Measurements from ENCODE around the gene TBC1D5.
"Not testable (repeated sequence)": the region's sequence is repeated elsewhere in the genome, so short reads cannot be mapped to it uniquely, and the experiment has no call there.

TBC1D5 gene

DNA sequence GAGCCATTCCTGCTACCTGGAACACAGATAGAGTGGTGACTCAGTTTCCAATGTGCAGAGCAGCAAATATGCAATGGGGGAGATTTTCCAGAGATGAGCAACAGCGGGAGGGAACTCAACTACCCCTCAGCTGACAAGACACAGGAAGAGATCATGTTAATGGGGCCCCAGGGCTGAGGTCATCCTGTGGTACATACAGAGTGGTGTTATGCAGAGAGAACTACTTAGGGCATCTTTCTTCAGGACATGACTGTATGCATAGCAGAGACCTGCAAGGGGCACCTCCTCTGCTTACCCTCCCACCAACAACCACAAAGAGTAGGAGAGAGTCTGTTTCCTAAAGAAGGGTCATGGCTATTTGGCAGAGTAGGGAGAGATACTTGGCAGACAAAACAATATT is 6.8 kb upstream of the TBC1D5 start:
- DNase-seq (ENCODE audit: low read depth in 2 of 2), result no peak

DNA sequence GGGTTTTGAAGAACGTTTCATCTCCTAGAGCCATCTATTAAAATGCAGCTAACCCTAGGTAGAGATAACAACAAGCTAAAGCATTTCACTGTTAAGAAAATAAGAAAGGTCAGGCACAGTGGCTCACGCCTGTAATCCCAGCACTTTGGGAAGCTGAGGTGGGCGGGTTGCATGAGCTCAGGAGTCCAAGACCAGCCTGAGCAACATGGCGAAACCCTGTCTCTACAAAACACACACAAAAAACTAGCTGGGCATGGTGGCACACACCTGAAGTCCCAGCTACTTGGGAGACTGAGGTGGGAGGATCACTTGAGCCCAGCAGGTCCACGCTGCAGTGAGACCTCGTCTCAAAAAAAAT is 5.4 kb upstream of the TBC1D5 start:
- no peak for DNase-seq (ENCODE audit: low read depth in 2 of 2)

DNA sequence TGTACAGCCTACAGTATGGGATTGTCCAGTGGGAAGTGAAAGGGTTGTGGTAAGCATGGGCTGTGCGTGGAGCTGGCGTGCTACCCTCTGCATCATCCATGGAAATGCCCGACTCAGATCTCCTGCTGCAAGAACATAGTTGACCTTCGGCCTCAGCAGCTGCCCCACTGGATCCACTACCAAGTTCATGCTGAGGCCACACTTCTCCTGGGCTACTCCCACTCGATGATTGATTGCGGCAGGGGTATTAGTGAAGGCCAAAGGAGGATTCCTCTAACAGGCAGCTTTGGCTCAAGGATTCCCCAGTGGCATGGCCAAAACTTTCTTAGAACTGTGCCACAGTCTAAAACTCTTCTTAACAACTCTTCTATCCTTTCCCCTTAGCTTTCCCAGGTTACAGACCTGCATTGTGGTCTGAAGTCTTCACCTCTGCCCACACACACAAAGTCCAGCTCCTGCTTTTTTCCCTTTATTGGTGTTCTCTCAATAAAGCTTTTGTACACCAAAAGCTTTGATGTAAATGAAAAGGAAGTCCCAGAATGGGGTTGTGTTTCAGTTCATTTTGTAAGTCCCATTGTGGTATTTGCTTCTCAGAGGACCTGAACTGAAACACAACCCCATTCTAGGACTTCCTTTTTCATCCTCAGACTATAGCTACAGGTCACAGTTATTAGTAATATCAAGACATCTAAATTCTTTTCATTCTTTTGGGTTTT is 4.9 kb upstream of the TBC1D5 start:
- no peak for DNase-seq (ENCODE audit: low read depth in 2 of 2)

- no peak for DNase-seq (ENCODE audit: low read depth in 2 of 2)
These were observed 3.5 kb upstream of the TBC1D5 start for GRCh38 chr3:17745894-17746293.

DNA sequence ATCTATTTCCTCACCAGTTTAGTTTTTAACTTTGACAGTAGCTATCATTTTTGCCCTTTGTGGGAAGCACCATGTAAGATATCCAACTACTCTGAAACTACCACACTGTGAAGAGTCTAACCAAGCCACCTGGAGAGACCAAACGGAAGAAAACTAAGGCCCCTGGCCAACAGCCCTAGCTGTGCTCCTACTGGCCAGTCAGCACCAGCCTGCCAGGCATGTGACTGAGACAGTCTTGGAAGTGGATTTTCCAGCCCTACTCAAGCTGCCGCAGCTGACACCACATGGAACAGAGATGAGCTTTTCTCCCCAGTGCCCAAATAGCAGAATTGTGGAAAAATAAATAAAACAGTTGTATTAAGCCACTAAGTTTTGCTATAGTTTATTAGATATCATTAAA is 2.9 kb upstream of the TBC1D5 start:
- no peak for DNase-seq (ENCODE audit: low read depth in 2 of 2)

DNA sequence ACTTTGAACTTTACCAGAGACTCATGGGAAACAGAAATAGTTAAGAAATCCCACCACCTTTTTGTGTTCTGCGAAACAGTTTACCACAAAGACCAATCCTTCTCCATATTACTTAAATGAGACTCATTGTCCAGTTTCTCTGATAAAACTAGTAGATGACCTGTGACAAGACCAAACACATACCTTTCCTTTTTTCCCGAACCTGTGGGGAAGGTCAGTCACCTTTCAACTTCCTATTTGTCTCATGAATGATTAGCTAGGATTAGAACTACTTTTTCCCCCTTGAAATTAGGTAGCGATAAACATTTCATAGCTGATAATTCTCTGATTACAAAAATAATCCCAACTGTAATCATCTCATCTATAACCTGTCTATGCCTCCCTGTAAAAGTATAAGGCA is 2.3 kb upstream of the TBC1D5 start:
- no peak for DNase-seq (ENCODE audit: low read depth in 2 of 2)

DNA sequence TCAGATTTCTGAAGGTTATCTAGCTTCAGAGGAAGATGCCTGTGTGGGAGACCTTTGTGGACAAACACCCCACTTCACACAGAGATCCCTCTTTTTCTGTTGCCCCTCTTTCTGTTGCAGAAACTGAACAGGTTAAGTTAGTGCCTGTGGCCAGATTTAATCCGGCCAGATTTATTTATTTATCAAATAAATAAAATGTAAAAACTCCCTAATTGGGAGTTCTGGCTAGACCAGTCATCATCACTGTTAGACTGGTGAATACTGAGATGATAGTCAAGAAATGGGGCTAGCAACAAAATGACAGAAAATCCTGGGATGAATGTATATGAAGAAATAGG is 1.2 kb upstream of the TBC1D5 start:
- DNase-seq (ENCODE audit: low read depth in 2 of 2), result no peak

GRCh38 chr3:17742880-17743657 is 638 bp upstream of the TBC1D5 start:
- DNase-seq (ENCODE audit: low read depth in 2 of 2), result no peak

GRCh38 chr3:17741621-17742101 is 770 bp downstream of the TBC1D5 start:
- no peak for DNase-seq (ENCODE audit: low read depth in 2 of 2)

DNA sequence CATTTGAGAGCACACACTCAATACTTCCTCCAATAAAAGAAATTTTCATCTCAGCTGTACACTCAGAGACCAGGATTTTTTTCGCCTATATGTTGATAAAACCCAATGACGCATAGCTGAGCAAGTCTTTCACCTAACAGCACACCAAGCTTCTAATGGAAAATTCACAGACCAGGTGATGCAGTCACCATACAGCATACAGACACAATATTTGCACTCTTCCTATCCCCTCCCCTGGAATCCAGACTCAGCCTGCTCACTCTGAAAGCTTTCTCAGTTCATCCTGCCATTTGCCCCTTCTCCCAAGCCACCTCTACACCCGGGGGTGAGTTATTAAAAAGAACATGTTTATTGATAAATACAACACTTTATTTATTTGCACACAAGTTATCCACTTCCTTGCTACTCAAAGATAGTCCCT is 1.7 kb downstream of the TBC1D5 start:
- DNase-seq (ENCODE audit: low read depth in 2 of 2), result no peak

DNA sequence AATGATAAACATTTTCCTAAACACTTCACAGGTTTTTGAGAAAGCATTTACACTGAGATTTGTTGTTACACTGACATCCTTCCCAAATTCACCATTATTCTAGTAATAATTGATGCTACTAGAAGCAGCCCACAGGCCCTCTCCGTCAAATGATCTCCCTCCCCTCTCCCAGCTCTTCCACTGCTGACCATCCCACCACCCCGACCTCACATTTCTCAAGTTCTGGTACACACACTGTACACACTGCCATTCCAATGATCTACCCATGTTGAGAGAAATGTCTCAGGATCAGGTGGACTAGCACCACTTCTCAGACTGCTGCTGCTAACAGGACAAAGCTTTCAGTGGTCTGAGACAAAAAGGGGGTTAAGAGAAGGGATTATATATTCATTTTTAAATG is 3.5 kb downstream of the TBC1D5 start:
- DNase-seq (ENCODE audit: low read depth in 2 of 2), result no peak

GRCh38 chr3:17738219-17738618 is 4.2 kb downstream of the TBC1D5 start:
- DNase-seq (ENCODE audit: low read depth in 2 of 2), result no peak

DNA sequence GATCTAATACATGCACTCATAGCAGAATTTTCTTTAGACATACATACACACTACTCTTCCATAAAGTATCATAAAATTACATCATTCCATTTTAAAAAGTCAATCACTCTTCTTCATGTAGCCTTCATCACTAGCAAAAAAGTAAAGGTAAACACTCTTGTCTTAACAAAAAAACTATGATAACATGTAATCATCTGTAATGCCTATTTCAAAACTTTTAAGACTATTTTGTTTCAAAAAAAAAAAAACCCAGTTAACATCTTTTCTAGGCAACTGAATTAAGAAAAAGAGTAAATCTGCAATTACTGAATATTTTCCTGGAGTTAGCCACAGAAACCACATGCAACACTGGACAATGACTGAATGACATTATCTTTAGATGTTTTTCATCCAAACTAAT is 4.8 kb downstream of the TBC1D5 start:
- DNase-seq (ENCODE audit: low read depth in 2 of 2), result no peak

DNA sequence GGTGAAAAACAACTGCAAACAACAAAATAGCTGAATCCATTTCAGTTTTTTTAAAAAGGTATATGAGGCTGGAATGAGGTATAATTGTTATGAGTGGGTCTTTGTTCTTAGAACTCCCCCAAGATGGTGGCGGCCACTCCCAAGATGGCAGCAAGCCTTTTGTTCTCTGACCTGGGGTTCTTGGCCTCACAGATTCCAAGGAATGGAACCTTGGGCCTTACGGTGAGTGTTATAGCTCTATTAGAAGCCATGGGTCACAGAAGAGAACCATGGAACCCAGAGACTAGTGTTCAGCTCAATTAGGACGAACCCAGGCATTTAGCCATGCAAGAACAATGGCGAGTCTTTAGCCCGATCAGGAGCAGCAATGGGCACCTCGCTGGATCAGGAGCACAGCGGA is 7.1 kb downstream of the TBC1D5 start:
- DNase-seq (ENCODE audit: low read depth in 2 of 2), result not testable (repeated sequence)

- no peak for DNase-seq (ENCODE audit: low read depth in 2 of 2)
These were observed 8.7 kb downstream of the TBC1D5 start for GRCh38 chr3:17733768-17734167.

DNA sequence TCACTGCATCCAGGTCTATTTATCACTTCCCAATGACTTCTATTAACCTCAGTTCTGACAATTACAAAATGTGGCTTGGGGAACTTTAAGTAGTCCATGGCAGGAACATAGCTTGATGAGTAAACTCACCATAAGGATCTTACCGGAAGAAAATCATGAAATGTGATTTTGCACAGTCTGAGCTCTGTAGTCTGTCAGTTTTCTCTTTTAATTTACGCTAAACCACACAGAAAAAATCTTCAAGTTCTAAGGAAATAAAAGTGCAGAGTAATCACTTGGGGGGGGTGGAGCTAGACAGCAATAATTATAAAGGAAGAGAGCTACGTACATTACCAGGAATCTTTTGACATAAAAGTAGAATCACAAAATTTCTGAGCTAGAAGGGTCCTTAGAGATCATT is 9.2 kb downstream of the TBC1D5 start:
- DNase-seq (ENCODE audit: low read depth in 2 of 2), result no peak

DNA sequence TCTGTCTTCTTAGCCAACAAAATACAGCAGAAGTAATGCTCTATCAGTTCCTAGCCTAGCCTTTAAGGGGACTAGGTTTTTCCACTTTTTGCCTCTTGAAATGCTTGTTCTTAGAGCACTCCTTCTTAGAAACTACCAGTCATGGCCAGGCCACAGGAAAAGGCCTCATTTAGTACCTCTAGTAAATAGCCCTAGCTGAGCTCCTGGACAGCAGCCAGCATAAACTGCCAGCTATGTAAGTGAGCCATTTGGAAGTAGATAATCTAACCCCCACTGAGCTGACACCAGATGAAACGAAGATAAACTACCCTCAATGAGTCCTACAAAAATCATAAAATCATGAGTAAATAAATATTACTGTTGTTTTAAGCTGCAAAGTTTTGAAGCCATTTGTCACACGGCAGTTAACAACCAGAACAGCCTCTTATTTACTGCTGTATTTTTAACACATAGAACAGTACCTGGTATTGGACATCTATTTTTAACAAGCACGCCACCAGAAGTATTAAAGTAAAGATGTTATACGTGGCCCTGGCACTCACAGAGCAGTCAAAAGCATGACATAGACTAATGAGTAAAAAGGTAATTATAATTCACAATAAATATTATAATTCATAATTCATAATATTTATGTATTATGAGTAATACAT is 12.0 kb downstream of the TBC1D5 start:
- no peak for DNase-seq (ENCODE audit: low read depth in 2 of 2)

- DNase-seq (ENCODE audit: low read depth in 2 of 2), result no peak
These were observed 16.1 kb downstream of the TBC1D5 start for GRCh38 chr3:17726313-17726712.

DNA sequence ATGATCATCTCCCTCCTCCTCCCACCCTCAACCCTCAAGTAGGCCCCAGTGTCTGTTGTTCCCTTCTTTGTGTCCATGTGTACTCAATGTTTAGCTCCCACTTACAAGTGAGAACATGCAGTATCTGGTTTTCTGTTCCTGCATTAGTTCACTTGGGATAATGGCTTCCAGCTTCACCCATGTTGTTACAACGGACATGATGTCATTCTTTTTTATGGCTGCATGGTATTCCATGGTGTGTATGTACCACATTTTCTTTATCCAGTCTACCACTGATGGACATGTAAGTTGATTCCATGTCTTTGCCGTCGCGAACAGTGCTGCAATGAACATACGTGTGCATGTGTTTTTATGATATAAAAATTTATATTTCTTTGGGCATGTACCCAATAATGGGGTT is 16.6 kb downstream of the TBC1D5 start:
- not testable (repeated sequence) for DNase-seq (ENCODE audit: low read depth in 2 of 2)

GRCh38 chr3:17724948-17725347 is 17.5 kb downstream of the TBC1D5 start:
- DNase-seq (ENCODE audit: low read depth in 2 of 2), result no peak

GRCh38 chr3:17724122-17724521 is 18.3 kb downstream of the TBC1D5 start:
- DNase-seq (ENCODE audit: low read depth in 2 of 2), result no peak

DNA sequence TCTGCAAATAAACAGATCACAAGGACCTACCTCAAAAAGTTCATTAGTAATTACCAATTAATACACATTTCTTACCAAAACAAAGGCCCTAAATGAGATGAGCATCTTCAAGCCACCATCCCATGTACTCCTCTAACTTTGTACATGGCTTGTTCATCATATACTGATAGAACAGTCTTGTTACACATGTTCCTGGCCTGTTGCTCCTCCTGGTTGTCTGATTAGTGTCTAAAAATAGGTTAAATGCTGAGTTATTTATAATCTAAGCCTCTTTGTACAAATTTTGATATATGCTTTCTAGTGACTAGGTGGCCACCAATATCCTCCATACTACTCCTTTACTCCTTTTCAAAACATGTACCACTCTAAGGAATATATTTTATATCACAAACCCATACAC is 25.0 kb downstream of the TBC1D5 start:
- no peak for DNase-seq (ENCODE audit: low read depth in 2 of 2)

DNA sequence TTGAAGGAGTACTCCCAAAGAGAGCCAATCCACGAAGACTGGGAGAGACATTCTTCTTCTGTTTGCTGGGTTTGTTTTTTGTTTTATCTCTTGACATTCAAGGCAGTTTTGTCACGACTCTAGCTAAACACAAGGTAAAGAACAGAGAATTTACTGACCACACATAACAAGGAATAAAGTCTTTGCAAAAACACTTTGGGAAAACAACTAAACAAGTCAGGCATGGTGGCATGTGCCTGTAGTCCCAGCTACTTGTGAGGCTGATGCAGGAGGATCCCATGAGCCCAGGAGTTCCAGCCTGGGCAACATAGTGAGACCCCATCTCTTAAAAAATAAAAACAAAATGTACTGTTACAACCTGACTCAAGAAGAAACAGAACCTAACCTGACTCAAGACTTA is 28.0 kb downstream of the TBC1D5 start:
- no peak for DNase-seq (ENCODE audit: low read depth in 2 of 2)

All from stimulated activated CD8-positive, alpha-beta memory T cell treated with anti-CD3 and anti-CD28 coated beads, Interleukin-7, amount 100 ng/mL, for 4 hours (primary cell).